A549 (cell line): ENCODE data around the gene ZNF594. TPM values are rescaled to one million over a fixed set of nuclear protein-coding genes. Genes with fewer than 3 reads are reported as not detected.

Experiments
- ATAC-seq, 2 experiments: fragments of 200-7000 bp in 1 of 2; fragments of >200 bp in 1 of 2; cut with Nextera tagmentation in 1 of 2; cut with Tn5 transposase in 1 of 2; 3 replicates each; pipeline versions ENCODE4 v1.8.0 to v1.9.1; 2018 to 2020; ENCODE audit warnings: mild to moderate bottlenecking in 1 of 2, moderate library complexity in 1 of 2
- CTCF ChIA-PET: fragments of 300-600 bp; sonication (Branson Sonifier 250); formaldehyde crosslinking; extraction: SDS; loops from one replicate; lab custom pipeline; 2021; ENCODE audit warnings: antibody characterized with exemption, inconsistent platforms; lab: Yijun Ruan, JAX
- POLR2A ChIA-PET: fragments of 350-600 bp; formaldehyde crosslinking; extraction: SDS; loops from one replicate; lab custom pipeline; 2021; ENCODE audit warnings: antibody characterized with exemption, inconsistent platforms; lab: Yijun Ruan, JAX
- DNase-seq, 2 experiments: peaks; one replicate each; pipeline versions ENCODE4 v3.0.0 to v3.0.0-alpha.2; 2011 to 2016; ENCODE audit warnings: low read depth in 1 of 2, low spot score in 1 of 2
- FAIRE-seq: peaks from 2 replicates; lab custom pipeline; 2011; peaks lifted over from hg19 to GRCh38; lab: Jason Lieb, UNC
- H3K27ac ChIP-seq, 2 experiments: fragments of >200 bp; sonication (Bioruptor Twin); formaldehyde crosslinking; 3 replicates each; pipeline ENCODE4 v1.5.1; 2016 to 2017
- H3K4me1 ChIP-seq: fragments of >200 bp; sonication (Bioruptor Twin); formaldehyde crosslinking; 3 replicates; pipeline ENCODE4 v1.6.1; 2016
- H3K4me2 ChIP-seq: fragments of >200 bp; sonication (Bioruptor Twin); formaldehyde crosslinking; 3 replicates; pipeline ENCODE4 v1.6.1; 2016
- H3K4me3 ChIP-seq: fragments of >200 bp; sonication (Bioruptor Twin); formaldehyde crosslinking; 3 replicates; pipeline ENCODE4 v1.5.1; 2016
- H3K9me3 ChIP-seq: fragments of >200 bp; sonication (Bioruptor Twin); formaldehyde crosslinking; 3 replicates; pipeline ENCODE4 v1.6.1; 2016
- BHLHE40 ChIP-seq: IDR thresholded peaks from 2 replicates; pipeline ENCODE4 v1.6.1; 2012; ENCODE audit warnings: low read depth, low read length, inconsistent platforms
- CBX2 ChIP-seq: fragments of 200-600 bp; sonication (generic); IDR thresholded peaks from 2 replicates; pipeline ENCODE4 v1.6.1; 2016; ENCODE audit warnings: low read depth, mild to moderate bottlenecking, borderline replicate concordance
- CTCF ChIP-seq: fragments of >200 bp; sonication (Bioruptor Twin); formaldehyde crosslinking; IDR thresholded peaks from 3 replicates; pipeline ENCODE4 v1.5.1; 2016
- EHF ChIP-seq: fragments of 250-450 bp; sonication (Bioruptor Pico); IDR thresholded peaks from 2 replicates; pipeline ENCODE4 v1.5.0; 2020; ENCODE audit warnings: mild to moderate bottlenecking
- EHMT2 ChIP-seq: fragments of 200-600 bp; sonication (generic); IDR thresholded peaks from 2 replicates; pipeline ENCODE4 v1.6.1; 2016; ENCODE audit warnings: antibody characterized with exemption, low read depth, mild to moderate bottlenecking, moderate library complexity
- ELK1 ChIP-seq: fragments of 150-350 bp; IDR thresholded peaks from 2 replicates; pipeline ENCODE4 v1.6.1; 2014; ENCODE audit warnings: low read depth, mild to moderate bottlenecking, low read length
- FOSL2 ChIP-seq, 2 experiments: fragments of 450-650 bp in 1 of 2; fragments of >200 bp in 1 of 2; sonication (Bioruptor Twin) in 1 of 2; formaldehyde crosslinking; IDR thresholded peaks; 2 replicates each; pipeline versions ENCODE4 v1.5.0 to v1.6.1; 2016 to 2020; ENCODE audit warnings: mild to moderate bottlenecking in 1 of 2, moderate library complexity in 1 of 2
- GATA3 ChIP-seq: IDR thresholded peaks from 2 replicates; pipeline ENCODE4 v1.6.1; 2012; ENCODE audit warnings: borderline replicate concordance
- HES2 ChIP-seq: fragments of >200 bp; sonication (Bioruptor Twin); formaldehyde crosslinking; IDR thresholded peaks from 2 replicates; pipeline ENCODE4 v1.6.1; 2016
- HMGXB4 ChIP-seq: fragments of 250-450 bp; sonication (Bioruptor Pico); IDR thresholded peaks from 2 replicates; pipeline ENCODE4 v1.5.0; 2021; ENCODE audit warnings: mild to moderate bottlenecking, moderate library complexity, borderline replicate concordance
- HOXA7 ChIP-seq: fragments of 250-450 bp; sonication (Bioruptor Pico); IDR thresholded peaks from 2 replicates; pipeline ENCODE4 v1.5.0; 2020; ENCODE audit warnings: mild to moderate bottlenecking, moderate library complexity
- HOXB5 ChIP-seq: fragments of 250-450 bp; sonication (Bioruptor Pico); IDR thresholded peaks from 2 replicates; pipeline ENCODE4 v1.5.0; 2020; ENCODE audit warnings: mild to moderate bottlenecking, moderate library complexity
- JUN ChIP-seq, 2 experiments: fragments of >200 bp; sonication (Bioruptor Twin); formaldehyde crosslinking; IDR thresholded peaks; 2 replicates in 1 of 2; 3 replicates in 1 of 2; pipeline ENCODE4 v1.6.1; 2016 to 2017
- JUNB ChIP-seq: fragments of >200 bp; sonication (Bioruptor Twin); formaldehyde crosslinking; IDR thresholded peaks from 2 replicates; pipeline ENCODE4 v1.6.1; 2016
- MAFK ChIP-seq: fragments of 450-650 bp; IDR thresholded peaks from 2 replicates; pipeline ENCODE4 v1.6.1; 2014; ENCODE audit not compliant: partially characterized antibody
- MAX ChIP-seq: IDR thresholded peaks from 2 replicates; pipeline ENCODE4 v1.6.1; 2012
- MAZ ChIP-seq: fragments of 150-350 bp; IDR thresholded peaks from 2 replicates; pipeline ENCODE4 v1.6.1; 2014; ENCODE audit warnings: antibody characterized with exemption, low read depth, low read length, borderline replicate concordance
- NFE2L2 ChIP-seq: fragments of 150-350 bp; conservative IDR thresholded peaks from 2 replicates; pipeline ENCODE4 v1.6.1; 2014; ENCODE audit warnings: low read length
- PHF8 ChIP-seq: fragments of 200-600 bp; sonication (generic); IDR thresholded peaks from 2 replicates; pipeline ENCODE4 v1.6.1; 2016; ENCODE audit warnings: low read depth, mild to moderate bottlenecking, antibody characterized with exemption, moderate library complexity, borderline replicate concordance
- POLR2AphosphoS2 ChIP-seq: conservative IDR thresholded peaks from 2 replicates; pipeline ENCODE4 v1.6.1; 2012; ENCODE audit warnings: low read length, improper control_type of control experiment, inconsistent platforms
- RARB ChIP-seq: fragments of 250-450 bp; sonication (Bioruptor Pico); IDR thresholded peaks from 2 replicates; pipeline ENCODE4 v1.8.0; 2021; ENCODE audit warnings: mild to moderate bottlenecking, moderate library complexity
- RFX5 ChIP-seq: fragments of 450-650 bp; IDR thresholded peaks from 2 replicates; pipeline ENCODE4 v1.7.1; 2014; ENCODE audit warnings: antibody characterized with exemption, mild to moderate bottlenecking, moderate library complexity
- SMC3 ChIP-seq: fragments of >200 bp; sonication (Bioruptor Twin); formaldehyde crosslinking; IDR thresholded peaks from 3 replicates; pipeline ENCODE4 v1.6.1; 2018; ENCODE audit warnings: inconsistent platforms
- TFCP2L1 ChIP-seq: fragments of 250-450 bp; sonication (Bioruptor Pico); IDR thresholded peaks from 2 replicates; pipeline ENCODE4 v1.5.0; 2021; ENCODE audit warnings: mild to moderate bottlenecking
- USF2 ChIP-seq: fragments of 450-650 bp; IDR thresholded peaks from 2 replicates; pipeline ENCODE4 v1.6.1; 2014; ENCODE audit warnings: antibody characterized with exemption
- ZNF302 ChIP-seq: fragments of 250-450 bp; sonication (Bioruptor Pico); IDR thresholded peaks from 2 replicates; pipeline ENCODE4 v1.9.0; 2021; ENCODE audit warnings: inconsistent platforms, mild to moderate bottlenecking, moderate library complexity
- WGBS: methylation state at CpG from one replicate; pipeline ENCODE4 v1.1.6; 2017; ENCODE audit errors: missing lambda C conversion rate; 5-methylcytosine and 5-hydroxymethylcytosine counted together
- polyA plus RNA-seq, 4 experiments: library from polyadenylated mRNA; depleted of rRNA in 3 of 4; stranded (reverse); fragments of >200 nt; fragmentation: RNase III in 1 of 4; extraction: RNeasy Plus Mini Kit Qiagen cat#74134 plus additional on column Dnase treatment in 1 of 4; gene quantifications; 2 replicates in 3 of 4; 3 replicates in 1 of 4; pipeline ENCODE4 v1.2.3, GENCODE V29; 2011 to 2017

Gene ZNF594
- polyA plus RNA-seq, 2 of the 4 experiments (the other 2 are of a cell fraction), result 2.2 to 4.3 TPM

- Histone ChIP-seq H3K4me2 (no peak overlapping the region), H3K9me3 (0 out of 3 replicates have a peak, but pooled peaks cover 1% of the 10 kb centered on the region), H3K4me1 (no peaks in the 10 kb centered on the region), H3K4me3 (no peak overlapping the region), H3K27ac (no peak overlapping the region)
- DNase-seq (no peak), ATAC-seq (no peak), FAIRE-seq (no peak)
- CTCF ChIA-PET, result interaction anchor here (1.3 to 1.7 kb wide), 3 partner anchors 19 to 39 kb away, joined by 3 to 5 read pairs (median 3); partner anchors contain the start of gene ZNF594
- no peak for TF ChIP-seq BHLHE40
- no peak for TF ChIP-seq ELK1
- TF ChIP-seq RFX5, result no peak
- TF ChIP-seq HOXA7, result no peak
- TF ChIP-seq USF2, result no peak
- 92% methylated on average over 8 of the region's 8 CpGs for WGBS
- POLR2A ChIA-PET, result no interaction called here
Measured at GRCh38 chr17:5210614-5211252, 19.1 kb upstream of the ZNF594 start.

- POLR2A ChIA-PET, result no interaction called here
- H3K4me1 ChIP-seq, result no peaks in the 10 kb centered on the region
- H3K27ac ChIP-seq, result no peak overlapping the region
- 74% methylated on average over 5 of the region's 5 CpGs for WGBS
- no peak for DNase-seq
- no peak for FAIRE-seq
- no peak overlapping the region for H3K4me2 ChIP-seq
- no peak overlapping the region for H3K4me3 ChIP-seq
- no peak for ATAC-seq
- TF ChIP-seq RARB (no peak), HES2 (no peak), EHF (CRISPR knock-in tag) (no peak), HMGXB4 (no peak), HOXB5 (no peak), PHF8 (no peak)
- H3K9me3 ChIP-seq, result 0 out of 3 replicates have a peak, but pooled peaks cover 6% of the 10 kb centered on the region
- CTCF ChIA-PET, result interaction anchor here (1.3 to 1.7 kb wide), 2 partner anchors 18 to 40 kb away, joined by 3 to 5 read pairs; partner anchors contain the start of gene ZNF594
Measured at GRCh38 chr17:5210091-5210490, 18.4 kb upstream of the ZNF594 start.

- DNase-seq, result no peak
- FAIRE-seq, result no peak
- TF ChIP-seq JUNB, result no peak
- no peak for TF ChIP-seq FOSL2 (IDR thresholded peaks at IDR 0.05)
- TF ChIP-seq FOSL2 (CRISPR knock-in tag; IDR thresholded peaks at IDR 0.05), result no peak
- TF ChIP-seq MAX, result no peak
- no peak for TF ChIP-seq POLR2AphosphoS2
- no peak for TF ChIP-seq BHLHE40
- no peak for TF ChIP-seq GATA3
- no peak for TF ChIP-seq TFCP2L1 (CRISPR knock-in tag)
- no peak for TF ChIP-seq HMGXB4
- no peak for TF ChIP-seq ZNF302 (CRISPR knock-in tag)
- TF ChIP-seq SMC3, result no peak
- no peak for TF ChIP-seq JUN (IDR thresholded peaks at IDR 0.05)
- TF ChIP-seq CTCF, result no peak
- TF ChIP-seq NFE2L2, result no peak
- no peak for TF ChIP-seq EHMT2
- no peak for TF ChIP-seq CBX2
- no peak for TF ChIP-seq MAFK
- TF ChIP-seq MAZ, result no peak
Measured at GRCh38 chr17:5209396-5209795, 17.7 kb upstream of the ZNF594 start.

More at GRCh38 chr17:5209396-5209795, 17.7 kb upstream of the ZNF594 start:
- WGBS, result 81% methylated on average over 3 of the region's 3 CpGs
- Histone ChIP-seq H3K4me3 (no peak overlapping the region), H3K4me2 (no peak overlapping the region), H3K9me3 (0 out of 3 replicates have a peak, but pooled peaks cover 11% of the 10 kb centered on the region), H3K4me1 (no peaks in the 10 kb centered on the region), H3K27ac (no peak overlapping the region)
- POLR2A ChIA-PET, result no interaction called here
- CTCF ChIA-PET, result no interaction called here
- no peak for ATAC-seq
